ENCODE results near the gene FTCD. TPM values are rescaled to one million over a fixed set of nuclear protein-coding genes. Genes with fewer than 3 reads are reported as not detected.
A peak's percentile ranks its signal among the peaks of the same experiment; 100 is the strongest.

The FTCD gene
- total RNA-seq, 1 experiment from 2014 or later: 0.36 TPM

GRCh38 chr21:46124083-46124925 lies 31.1 kb downstream of the FTCD start:
- DNase-seq (ENCODE audit: low read depth): no peak

- no peak for DNase-seq (ENCODE audit: low read depth)
Observed at GRCh38 chr21:46122758-46123683, 32.4 kb downstream of the FTCD start.

GRCh38 chr21:46122237-46122671 lies 33.1 kb downstream of the FTCD start:
- peak; percentile 97 for DNase-seq (ENCODE audit: low read depth)

GRCh38 chr21:46121286-46122221 lies 33.8 kb downstream of the FTCD start:
- no peak for DNase-seq (ENCODE audit: low read depth)

GRCh38 chr21:46120301-46121285 lies 34.8 kb downstream of the FTCD start:
- no peak for DNase-seq (ENCODE audit: low read depth)

GRCh38 chr21:46119637-46120271 lies 35.6 kb downstream of the FTCD start:
- DNase-seq (ENCODE audit: low read depth): no peak

- no peak for DNase-seq (ENCODE audit: low read depth)
Observed at GRCh38 chr21:46119144-46119636, 36.2 kb downstream of the FTCD start.

- DNase-seq (ENCODE audit: low read depth): no peak
Observed at GRCh38 chr21:46118316-46119143, 36.8 kb downstream of the FTCD start.

- no peak for DNase-seq (ENCODE audit: low read depth)
Observed at GRCh38 chr21:46117586-46118315, 37.6 kb downstream of the FTCD start.

GRCh38 chr21:46116776-46117585 lies 38.4 kb downstream of the FTCD start:
- DNase-seq (ENCODE audit: low read depth): peak; percentile 98

- no peak for DNase-seq (ENCODE audit: low read depth)
Observed at GRCh38 chr21:46116189-46116775, 39.1 kb downstream of the FTCD start.

GRCh38 chr21:46115441-46116188 lies 39.8 kb downstream of the FTCD start:
- DNase-seq (ENCODE audit: low read depth): no peak

GRCh38 chr21:46114963-46115362 lies 40.4 kb downstream of the FTCD start:
- DNase-seq (ENCODE audit: low read depth): peak; percentile 58

- DNase-seq (ENCODE audit: low read depth): no peak
Observed at GRCh38 chr21:46113497-46114176, 41.7 kb downstream of the FTCD start.

GRCh38 chr21:46112725-46113215 lies 42.6 kb downstream of the FTCD start:
- DNase-seq (ENCODE audit: low read depth): no peak
